ENCODE results near the gene JUND. TPM values are rescaled to one million over a fixed set of nuclear protein-coding genes. Genes with fewer than 3 reads are reported as not detected.

JUND gene
- total and polyA plus RNA-seq, 5 donors from 2014 or later = 30.7 to 1,564 (median 71.7) TPM

DNA sequence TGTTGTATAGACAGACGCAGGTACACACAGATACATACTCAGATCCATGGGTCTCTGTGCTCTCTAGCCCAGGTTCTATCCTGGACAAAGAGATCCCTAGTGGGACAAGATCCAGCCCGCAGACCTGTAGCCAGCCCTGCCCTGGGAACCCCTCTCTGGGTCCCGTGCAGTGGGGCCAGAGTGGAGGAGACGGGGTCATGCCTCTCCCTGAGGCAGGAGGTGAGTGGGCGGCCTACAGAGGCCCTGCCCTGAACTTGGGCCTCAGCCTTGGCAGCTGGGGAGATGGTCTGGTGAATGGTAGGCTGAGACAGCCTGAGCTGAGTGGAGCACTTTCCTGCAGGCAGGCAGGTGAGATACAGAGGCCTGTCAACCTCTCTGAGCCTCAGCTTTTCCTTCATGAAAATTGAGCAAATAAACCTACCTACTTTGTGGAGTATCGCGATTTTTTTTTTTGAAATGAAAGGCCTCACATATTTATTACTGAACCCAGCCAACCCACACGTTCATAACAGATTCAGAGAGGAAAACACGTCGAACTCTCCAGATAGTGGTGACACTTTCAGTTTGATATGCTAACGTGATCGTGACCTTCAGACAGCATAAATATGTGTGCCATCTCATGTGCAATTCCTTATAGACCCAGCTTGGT is 3.4 kb upstream of the JUND start:
- H3K36me3 ChIP-seq (ENCODE audit: control insufficient read depth, insufficient read depth, low read length) = no peaks in the 10 kb centered on the region
- DNase-seq = peak in 2 of 3 donors; percentile 47 to 81
- no peak for ATAC-seq (ENCODE audit: low read depth in 2 of 2)
- Mint-ChIP-seq H3K27ac (peak overlapping the region; percentile 92 to 96 (median 93)), H3K9me3 (peaks cover 0 to 4% (median 2%) of the 10 kb centered on the region in 7 donors), H3K36me3 (no peaks in the 10 kb centered on the region), H3K4me1 (peaks cover 6 to 50% (median 26%) of the 10 kb centered on the region in 4 donors), H3K4me3 (peak overlapping the region; percentile 44 to 77 (median 74)), H3K27me3 (peaks cover 2% of the 10 kb centered on the region)
- H3K9me3 ChIP-seq (ENCODE audit: control insufficient read depth in 2 of 2, low read length in 2 of 2) = no peaks in the 10 kb centered on the region
- H3K4me1 ChIP-seq (ENCODE audit: control insufficient read depth, insufficient read depth, low read length, poor library complexity, severe bottlenecking) = peaks cover 36% of the 10 kb centered on the region
- H3K4me3 ChIP-seq (ENCODE audit: low read depth, low read length) = peak overlapping the region; percentile 57
- H3K27ac ChIP-seq (ENCODE audit: insufficient read depth, low read length, poor library complexity, severe bottlenecking) = peak overlapping the region; percentile 79
- H3K27me3 ChIP-seq (ENCODE audit: control insufficient read depth, insufficient read depth, low read length) = no peaks in the 10 kb centered on the region

DNA sequence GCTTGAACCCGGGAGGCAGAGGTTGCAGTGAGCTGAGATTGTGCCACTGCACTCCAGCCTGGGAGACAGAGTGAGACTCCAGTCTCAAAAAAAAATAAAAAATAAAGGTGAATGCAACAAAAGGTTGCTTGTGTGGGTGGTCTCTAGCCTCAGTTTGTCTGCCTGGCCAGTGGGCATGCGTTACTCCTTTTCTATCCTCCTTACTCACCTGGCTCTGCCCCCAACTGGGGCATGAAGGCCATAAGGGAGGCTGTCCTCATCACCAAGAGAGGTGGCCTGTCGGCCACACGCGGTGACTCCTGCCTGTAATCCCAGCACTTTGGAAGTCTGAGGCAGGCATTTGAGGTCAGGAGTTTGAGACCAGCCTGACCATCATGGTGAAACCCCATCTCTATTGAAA is 1.9 kb upstream of the JUND start:
- ATAC-seq (ENCODE audit: low read depth in 2 of 2) (no peak), DNase-seq (no peak)
- Mint-ChIP-seq H3K36me3 (peaks cover 9% of the 10 kb centered on the region), H3K27me3 (peaks cover 10% of the 10 kb centered on the region), H3K9me3 (peaks cover 0 to 8% (median 2%) of the 10 kb centered on the region in 7 donors), H3K4me3 (peak overlapping the region in 3 of 4 donors; percentile 75 to 91 (median 86)), H3K27ac (peak overlapping the region; percentile 94 to 98 (median 96)), H3K4me1 (peaks cover 9 to 51% (median 29%) of the 10 kb centered on the region in 4 donors)
- H3K4me1 ChIP-seq (ENCODE audit: control insufficient read depth, insufficient read depth, low read length, poor library complexity, severe bottlenecking) = peaks cover 43% of the 10 kb centered on the region
- H3K27me3 ChIP-seq (ENCODE audit: control insufficient read depth, insufficient read depth, low read length) = no peaks in the 10 kb centered on the region
- H3K27ac ChIP-seq (ENCODE audit: insufficient read depth, low read length, poor library complexity, severe bottlenecking) = peak overlapping the region; percentile 99
- peaks cover 8% of the 10 kb centered on the region for H3K36me3 ChIP-seq (ENCODE audit: control insufficient read depth, insufficient read depth, low read length)
- H3K4me3 ChIP-seq (ENCODE audit: low read depth, low read length) = no peak overlapping the region
- no peaks in the 10 kb centered on the region for H3K9me3 ChIP-seq (ENCODE audit: control insufficient read depth in 2 of 2, low read length in 2 of 2)

DNA sequence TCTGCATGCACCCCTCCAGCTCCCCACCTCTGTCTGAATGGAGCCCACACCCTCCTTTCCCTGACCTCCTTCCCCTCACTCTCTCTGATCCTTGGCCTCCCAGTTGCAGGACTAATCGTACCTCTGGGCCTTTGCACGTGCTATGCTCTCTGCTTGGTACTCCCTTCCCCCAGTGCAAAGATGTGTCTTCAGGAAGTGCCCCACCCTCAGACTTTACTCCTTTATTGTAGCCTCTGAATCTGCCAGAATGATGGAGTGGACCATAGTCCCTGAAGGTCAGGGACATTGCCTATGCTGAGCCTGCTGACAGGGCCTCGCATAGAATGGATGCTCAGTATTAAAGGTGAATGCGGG is 1.3 kb upstream of the JUND start:
- peaks cover 13% of the 10 kb centered on the region for H3K36me3 ChIP-seq (ENCODE audit: control insufficient read depth, insufficient read depth, low read length)
- peak overlapping the region; percentile 86 to 98 (median 92) for H3K4me3 Mint-ChIP-seq
- ATAC-seq (ENCODE audit: low read depth in 2 of 2) = no peak
- no peaks in the 10 kb centered on the region for H3K9me3 ChIP-seq (ENCODE audit: control insufficient read depth in 2 of 2, low read length in 2 of 2)
- H3K36me3 Mint-ChIP-seq = peaks cover 9% of the 10 kb centered on the region
- no peaks in the 10 kb centered on the region for H3K27me3 ChIP-seq (ENCODE audit: control insufficient read depth, insufficient read depth, low read length)
- peak overlapping the region; percentile 94 to 98 (median 96) for H3K27ac Mint-ChIP-seq
- H3K4me3 ChIP-seq (ENCODE audit: low read depth, low read length) = peak overlapping the region; percentile 73
- H3K4me1 Mint-ChIP-seq = peaks cover 9 to 55% (median 32%) of the 10 kb centered on the region in 4 donors
- H3K27me3 Mint-ChIP-seq = peaks cover 15% of the 10 kb centered on the region
- H3K27ac ChIP-seq (ENCODE audit: insufficient read depth, low read length, poor library complexity, severe bottlenecking) = peak overlapping the region; percentile 99
- peaks cover 0 to 8% (median 2%) of the 10 kb centered on the region in 7 donors for H3K9me3 Mint-ChIP-seq
- DNase-seq = peak in 1 of 3 donors; percentile 73
- peaks cover 49% of the 10 kb centered on the region for H3K4me1 ChIP-seq (ENCODE audit: control insufficient read depth, insufficient read depth, low read length, poor library complexity, severe bottlenecking)

DNA sequence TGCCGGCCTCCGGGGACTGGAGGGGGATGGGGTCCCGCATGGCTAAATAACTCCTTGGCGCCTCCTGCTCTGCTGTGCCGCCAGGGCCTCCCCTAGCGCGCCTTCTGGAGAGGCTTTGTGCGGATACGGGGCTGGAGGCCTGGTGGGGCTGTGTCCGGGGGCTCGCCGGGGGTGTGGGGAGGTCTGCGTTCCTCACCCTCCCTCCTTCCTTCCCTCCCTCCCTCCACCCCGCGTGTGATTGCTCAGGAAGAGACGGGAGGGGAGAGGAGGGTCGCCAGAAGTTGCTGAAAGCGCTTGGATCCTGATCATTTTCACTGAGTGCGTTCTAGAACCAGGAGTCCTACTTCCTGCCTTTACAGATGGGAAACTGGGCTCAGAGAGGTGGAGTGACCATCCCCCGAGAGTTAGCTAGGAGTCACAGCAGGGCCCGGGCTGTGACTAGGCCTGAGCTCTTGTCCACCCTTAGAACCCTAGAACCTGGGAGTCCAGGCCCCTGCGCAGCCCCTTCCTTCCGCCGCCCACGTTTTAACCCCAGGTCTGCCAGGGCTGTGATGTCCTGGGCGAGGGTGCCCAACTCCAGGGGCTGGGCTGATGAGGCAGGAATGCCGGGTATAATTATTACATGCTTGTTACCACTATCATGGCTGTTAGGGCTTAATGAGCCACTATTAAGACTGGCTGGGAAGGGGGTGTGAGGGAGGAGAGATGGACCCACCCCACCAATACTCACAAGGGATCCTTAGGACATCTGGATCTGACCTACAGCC is 782 bp upstream of the JUND start:
- Histone ChIP-seq H3K27me3 (ENCODE audit: control insufficient read depth, insufficient read depth, low read length) (no peaks in the 10 kb centered on the region), H3K9me3 (ENCODE audit: control insufficient read depth in 2 of 2, low read length in 2 of 2) (no peaks in the 10 kb centered on the region), H3K36me3 (ENCODE audit: control insufficient read depth, insufficient read depth, low read length) (peaks cover 13% of the 10 kb centered on the region), H3K4me1 (ENCODE audit: control insufficient read depth, insufficient read depth, low read length, poor library complexity, severe bottlenecking) (peaks cover 50% of the 10 kb centered on the region), H3K4me3 (ENCODE audit: low read depth, low read length) (peak overlapping the region; percentile 73), H3K27ac (ENCODE audit: insufficient read depth, low read length, poor library complexity, severe bottlenecking) (peak overlapping the region; percentile 99)
- DNase-seq (no peak), ATAC-seq (ENCODE audit: low read depth in 2 of 2) (no peak)
- peak overlapping the region; percentile 86 to 98 (median 92) for H3K4me3 Mint-ChIP-seq
- H3K9me3 Mint-ChIP-seq = peaks cover 0 to 13% (median 2%) of the 10 kb centered on the region in 7 donors
- H3K36me3 Mint-ChIP-seq = peaks cover 13% of the 10 kb centered on the region
- H3K4me1 Mint-ChIP-seq = peaks cover 9 to 59% (median 35%) of the 10 kb centered on the region in 4 donors
- H3K27ac Mint-ChIP-seq = peak overlapping the region; percentile 94 to 98 (median 96)
- peaks cover 20% of the 10 kb centered on the region for H3K27me3 Mint-ChIP-seq

DNA sequence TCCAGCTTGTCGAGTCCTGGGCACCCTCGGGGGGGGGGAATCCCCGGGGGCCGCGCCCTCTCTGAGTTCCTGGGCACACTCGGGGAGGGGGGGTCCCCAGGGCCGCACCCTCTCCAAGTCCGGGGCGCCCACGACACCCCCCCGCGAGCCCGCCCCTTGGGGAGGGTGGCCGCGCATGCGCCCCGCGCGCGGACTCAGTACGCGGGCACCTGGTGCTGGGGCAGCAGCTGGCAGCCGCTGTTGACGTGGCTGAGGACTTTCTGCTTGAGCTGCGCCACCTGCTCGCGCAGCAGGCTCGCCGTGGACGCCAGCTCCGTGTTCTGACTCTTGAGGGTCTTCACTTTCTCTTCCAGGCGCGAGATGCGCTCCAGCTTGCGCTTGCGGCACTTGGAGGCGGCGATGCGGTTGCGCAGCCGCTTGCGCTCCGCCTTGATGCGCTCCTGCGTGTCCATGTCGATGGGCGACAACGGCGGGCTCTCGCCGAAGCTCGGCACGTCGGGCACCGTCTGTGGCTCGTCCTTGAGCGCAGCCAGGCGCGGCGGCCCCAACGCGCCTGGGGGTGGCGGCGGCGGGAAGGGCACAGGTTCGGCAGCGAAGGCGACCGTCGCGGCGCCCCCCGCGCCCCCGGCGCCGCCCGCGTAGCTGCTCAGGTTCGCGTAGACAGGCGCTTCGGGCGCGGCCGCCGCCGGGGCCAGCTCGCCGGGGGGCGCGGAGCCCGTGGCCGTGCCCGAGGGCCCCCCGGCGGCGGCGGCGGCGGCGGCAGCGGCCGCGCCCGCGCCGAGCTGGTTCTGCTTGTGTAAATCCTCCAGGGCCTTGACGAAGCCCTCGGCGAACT is 958 bp downstream of the JUND start:
- peaks cover 9 to 58% (median 33%) of the 10 kb centered on the region in 4 donors for H3K4me1 Mint-ChIP-seq
- DNase-seq = peak; percentile 74 to 93 (median 88)
- peak overlapping the region; percentile 95 to 99 (median 98) for H3K4me3 Mint-ChIP-seq
- no peaks in the 10 kb centered on the region for H3K9me3 ChIP-seq (ENCODE audit: control insufficient read depth in 2 of 2, low read length in 2 of 2)
- peak overlapping the region; percentile 93 to 100 (median 99) for H3K27ac Mint-ChIP-seq
- peaks cover 53% of the 10 kb centered on the region for H3K4me1 ChIP-seq (ENCODE audit: control insufficient read depth, insufficient read depth, low read length, poor library complexity, severe bottlenecking)
- H3K27ac ChIP-seq (ENCODE audit: insufficient read depth, low read length, poor library complexity, severe bottlenecking) = peak overlapping the region; percentile 98
- H3K36me3 ChIP-seq (ENCODE audit: control insufficient read depth, insufficient read depth, low read length) = peaks cover 17% of the 10 kb centered on the region
- peaks cover 13% of the 10 kb centered on the region for H3K36me3 Mint-ChIP-seq
- no peaks in the 10 kb centered on the region for H3K27me3 ChIP-seq (ENCODE audit: control insufficient read depth, insufficient read depth, low read length)
- peak overlapping the region; percentile 78 for H3K4me3 ChIP-seq (ENCODE audit: low read depth, low read length)
- peak; percentile 22 to 28 for ATAC-seq (ENCODE audit: low read depth in 2 of 2)
- peaks cover 31% of the 10 kb centered on the region for H3K27me3 Mint-ChIP-seq
- peaks cover 0 to 14% (median 0%) of the 10 kb centered on the region in 7 donors for H3K9me3 Mint-ChIP-seq

DNA sequence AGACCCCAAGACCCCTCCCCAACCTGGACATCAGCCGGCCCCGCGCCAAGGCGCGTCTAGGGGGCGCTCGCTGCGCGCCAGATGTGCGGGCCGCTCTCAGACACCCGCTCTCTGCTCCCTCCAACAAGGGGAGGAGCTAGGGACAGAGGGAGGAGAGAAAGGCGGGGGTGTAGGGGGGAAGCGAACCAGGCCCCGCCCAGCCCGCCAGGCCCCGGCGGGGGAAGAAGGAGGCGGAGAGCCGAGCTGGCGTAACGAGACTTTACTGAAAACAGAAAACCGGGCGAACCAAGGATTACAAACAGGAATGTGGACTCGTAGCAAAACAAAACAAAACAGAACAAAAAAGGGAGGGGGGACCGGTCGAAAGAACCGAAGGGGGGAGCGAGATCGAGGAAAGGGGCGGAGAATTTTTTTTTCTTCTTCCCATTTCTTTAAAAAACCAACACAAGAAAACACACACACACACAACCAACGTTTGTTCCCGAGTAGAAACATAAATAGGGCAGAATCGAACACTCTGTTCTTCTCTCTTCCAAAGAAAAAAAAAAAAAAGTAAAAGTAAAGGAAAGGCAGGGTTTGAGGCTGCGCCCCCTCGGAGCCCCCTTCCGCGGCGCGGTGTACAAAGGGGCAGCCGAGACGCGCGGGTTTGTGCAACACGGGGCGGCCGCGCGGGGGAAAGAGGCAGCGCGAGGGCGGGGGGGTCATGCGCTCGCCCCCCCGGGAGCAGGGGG is 1.7 kb downstream of the JUND start:
- H3K4me1 ChIP-seq (ENCODE audit: control insufficient read depth, insufficient read depth, low read length, poor library complexity, severe bottlenecking) = peaks cover 53% of the 10 kb centered on the region
- H3K27me3 ChIP-seq (ENCODE audit: control insufficient read depth, insufficient read depth, low read length) = no peaks in the 10 kb centered on the region
- H3K4me3 ChIP-seq (ENCODE audit: low read depth, low read length) = peak overlapping the region; percentile 98
- H3K9me3 ChIP-seq (ENCODE audit: control insufficient read depth in 2 of 2, low read length in 2 of 2) = no peaks in the 10 kb centered on the region
- Mint-ChIP-seq H3K9me3 (peaks cover 0 to 14% (median 0%) of the 10 kb centered on the region in 7 donors), H3K36me3 (peaks cover 13% of the 10 kb centered on the region), H3K27me3 (peaks cover 35% of the 10 kb centered on the region), H3K4me1 (peaks cover 6 to 58% (median 30%) of the 10 kb centered on the region in 4 donors), H3K4me3 (peak overlapping the region; percentile 98 to 99 (median 99)), H3K27ac (peak overlapping the region; percentile 97 to 100 (median 99))
- peaks cover 18% of the 10 kb centered on the region for H3K36me3 ChIP-seq (ENCODE audit: control insufficient read depth, insufficient read depth, low read length)
- ATAC-seq (ENCODE audit: low read depth in 2 of 2) (peak; percentile 49 to 51), DNase-seq (peak; percentile 82 to 97 (median 93))
- peak overlapping the region; percentile 98 for H3K27ac ChIP-seq (ENCODE audit: insufficient read depth, low read length, poor library complexity, severe bottlenecking)

DNA sequence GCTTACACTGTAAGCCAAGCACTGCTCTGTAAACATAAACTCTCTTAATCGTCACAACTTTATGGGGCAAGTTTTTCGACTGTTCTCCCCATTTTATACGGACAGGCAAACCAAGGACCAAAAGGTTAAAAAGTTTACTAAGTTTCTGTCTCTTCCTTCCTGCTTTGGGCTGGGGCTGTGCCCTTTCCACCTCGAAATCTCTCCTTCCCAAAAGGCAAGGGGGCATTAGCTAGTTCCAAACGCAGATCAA is 2.2 kb downstream of the JUND start:
- Histone ChIP-seq H3K4me3 (ENCODE audit: low read depth, low read length) (peak overlapping the region; percentile 98), H3K27ac (ENCODE audit: insufficient read depth, low read length, poor library complexity, severe bottlenecking) (peak overlapping the region; percentile 98), H3K27me3 (ENCODE audit: control insufficient read depth, insufficient read depth, low read length) (no peaks in the 10 kb centered on the region), H3K9me3 (ENCODE audit: control insufficient read depth in 2 of 2, low read length in 2 of 2) (no peaks in the 10 kb centered on the region), H3K36me3 (ENCODE audit: control insufficient read depth, insufficient read depth, low read length) (peaks cover 21% of the 10 kb centered on the region), H3K4me1 (ENCODE audit: control insufficient read depth, insufficient read depth, low read length, poor library complexity, severe bottlenecking) (peaks cover 55% of the 10 kb centered on the region)
- no peak for DNase-seq
- Mint-ChIP-seq H3K9me3 (peaks cover 0 to 17% (median 0%) of the 10 kb centered on the region in 7 donors), H3K4me3 (peak overlapping the region; percentile 98 to 99 (median 99)), H3K4me1 (peaks cover 6 to 59% (median 32%) of the 10 kb centered on the region in 4 donors), H3K27me3 (peaks cover 40% of the 10 kb centered on the region), H3K36me3 (peaks cover 13% of the 10 kb centered on the region), H3K27ac (peak overlapping the region; percentile 97 to 100 (median 99))
- ATAC-seq (ENCODE audit: low read depth in 2 of 2) = no peak
